ENCODE results near the gene TMEM213. TPM values are rescaled to one million over a fixed set of nuclear protein-coding genes. Genes with fewer than 3 reads are reported as not detected.

TMEM213 gene
- total and polyA plus RNA-seq, 2 donors (not counting 1 experiment from before 2014, with no cell fraction given), result not detected

- H3K4me2 ChIP-seq (ENCODE audit: extremely low read depth, insufficient read depth, low read length), result peak overlapping the region; percentile 55
- peak overlapping the region; percentile 70 for H2AFZ ChIP-seq (ENCODE audit: low read length)
These were observed 88.7 kb downstream of the TMEM213 start for GRCh38 chr7:138886501-138886917.

DNA sequence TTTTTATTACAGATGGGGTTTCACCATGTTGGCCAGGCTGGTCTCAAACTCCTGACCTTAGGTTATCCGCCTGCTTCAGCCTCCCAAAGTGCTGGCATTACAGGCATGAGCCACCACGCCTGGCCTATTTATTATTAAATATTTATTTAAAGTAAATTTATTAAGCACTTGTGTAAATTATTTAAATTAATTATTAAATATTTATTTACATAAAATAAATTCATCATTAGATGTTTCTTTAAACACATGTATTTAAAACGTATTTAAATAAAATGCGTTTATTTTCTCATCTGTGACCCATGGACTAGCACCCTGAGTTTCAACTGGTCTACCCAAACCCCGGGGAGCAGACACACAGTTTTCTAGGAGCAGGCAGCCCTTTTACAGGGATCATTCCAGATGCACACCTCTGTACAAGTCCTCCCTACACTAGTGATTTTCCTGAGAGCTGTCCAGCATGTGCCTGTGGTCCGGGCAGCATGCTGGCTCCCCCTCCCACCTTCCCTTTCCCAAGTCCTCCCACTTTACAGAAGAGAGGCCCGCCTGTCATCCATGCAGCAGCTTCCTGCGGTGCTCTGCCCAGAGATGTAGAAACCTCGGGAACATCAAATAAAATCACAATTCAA is 89.4 kb downstream of the TMEM213 start:
- TF ChIP-seq EZH2 (IDR thresholded peaks at IDR 0.05; ENCODE audit: low read length, missing control alignments) (no peak), CTCF (conservative IDR thresholded peaks at IDR 0.05 in 1 of 2, IDR thresholded peaks at IDR 0.05 in 1 of 2; ENCODE audit: low read depth in 1 of 2, low read length in 2 of 2) (no peak)
- no peaks in the 10 kb centered on the region for H3K9me3 ChIP-seq (ENCODE audit: control insufficient read depth, insufficient read depth, low read depth, low read length)
- no peaks in the 10 kb centered on the region for H3K27me3 ChIP-seq (ENCODE audit: control insufficient read depth, insufficient read depth, low read length)
- no peak overlapping the region for H2AFZ ChIP-seq (ENCODE audit: low read length)
- no peak overlapping the region for H3K4me3 ChIP-seq (replicated peaks in 1 of 4; ENCODE audit: control extremely low read depth in 1 of 4, insufficient read depth in 1 of 4, low read depth in 3 of 4, low read length in 4 of 4)
- no peaks in the 10 kb centered on the region for H4K20me1 ChIP-seq (ENCODE audit: control insufficient read depth, extremely low read depth, insufficient read depth, low read length)
- no peaks in the 10 kb centered on the region for H3K4me1 ChIP-seq (ENCODE audit: control insufficient read depth, extremely low read depth, insufficient read depth, low read length)
- no peaks in the 10 kb centered on the region for H3K79me2 ChIP-seq (ENCODE audit: control insufficient read depth, insufficient read depth, low read length)
- H3K36me3 ChIP-seq (ENCODE audit: control insufficient read depth, insufficient read depth, low read length), result no peaks in the 10 kb centered on the region
- H3K9ac ChIP-seq (ENCODE audit: insufficient read depth, low read length), result no peak overlapping the region
- H3K4me2 ChIP-seq (ENCODE audit: extremely low read depth, insufficient read depth, low read length), result no peak overlapping the region
- no peak for DNase-seq (ENCODE audit: low read depth in 2 of 2)
- H3K27ac ChIP-seq (ENCODE audit: insufficient read depth, low read length), result no peak overlapping the region

More at GRCh38 chr7:138886501-138886917, 88.7 kb downstream of the TMEM213 start:
- no peaks in the 10 kb centered on the region for H3K9me3 ChIP-seq (ENCODE audit: control insufficient read depth, insufficient read depth, low read depth, low read length)
- peak; percentile 59 to 81 for DNase-seq (ENCODE audit: low read depth in 2 of 2)
- H3K4me1 ChIP-seq (ENCODE audit: control insufficient read depth, extremely low read depth, insufficient read depth, low read length), result no peaks in the 10 kb centered on the region
- H3K27me3 ChIP-seq (ENCODE audit: control insufficient read depth, insufficient read depth, low read length), result no peaks in the 10 kb centered on the region
- H3K9ac ChIP-seq (ENCODE audit: insufficient read depth, low read length), result no peak overlapping the region
- H4K20me1 ChIP-seq (ENCODE audit: control insufficient read depth, extremely low read depth, insufficient read depth, low read length), result no peaks in the 10 kb centered on the region
- H3K27ac ChIP-seq (ENCODE audit: insufficient read depth, low read length), result no peak overlapping the region
- no peak overlapping the region for H3K4me3 ChIP-seq (replicated peaks in 1 of 4; ENCODE audit: control extremely low read depth in 1 of 4, insufficient read depth in 1 of 4, low read depth in 3 of 4, low read length in 4 of 4)
- H3K79me2 ChIP-seq (ENCODE audit: control insufficient read depth, insufficient read depth, low read length), result no peaks in the 10 kb centered on the region
- TF ChIP-seq CTCF (conservative IDR thresholded peaks at IDR 0.05 in 1 of 2, IDR thresholded peaks at IDR 0.05 in 1 of 2; ENCODE audit: low read depth in 1 of 2, low read length in 2 of 2), result peak; percentile 56 to 60
- no peak for TF ChIP-seq EZH2 (IDR thresholded peaks at IDR 0.05; ENCODE audit: low read length, missing control alignments)
- H3K36me3 ChIP-seq (ENCODE audit: control insufficient read depth, insufficient read depth, low read length), result no peaks in the 10 kb centered on the region

Other genes with a start within 250 kb of the TMEM213 start
- not detected in 2 replicates for gene SVOPL, start 96.6 kb upstream of the TMEM213 start, total RNA-seq
- not detected in 2 replicates for gene SVOPL, start 96.6 kb upstream of the TMEM213 start, polyA plus RNA-seq
- gene ATP6V0A4, start 202 bp downstream of the TMEM213 start, total RNA-seq, result not detected in 2 replicates
- not detected in 2 replicates for gene ATP6V0A4, start 202 bp downstream of the TMEM213 start, polyA plus RNA-seq
- gene KIAA1549, start 183.4 kb downstream of the TMEM213 start, total RNA-seq, result 0.66 and 0.77 TPM in 2 replicates
- gene KIAA1549, start 183.4 kb downstream of the TMEM213 start, polyA plus RNA-seq, result 0.48 and 1.5 TPM in 2 replicates
- gene ZC3HAV1L, start 238.0 kb downstream of the TMEM213 start, total RNA-seq, result 5.3 and 8.5 TPM in 2 replicates
- 5.1 and 8.9 TPM in 2 replicates for gene ZC3HAV1L, start 238.0 kb downstream of the TMEM213 start, polyA plus RNA-seq